Heart left ventricle (tissue), 13 donors: Measurements from ENCODE around the gene ERMARD.

Experiments used
- POLR2A ChIP-seq, 2 donors: fragments of 450-650 bp; IDR thresholded peaks; one replicate each; pipeline ENCODE4 v1.6.1; 2017; ENCODE audit warnings: antibody characterized with exemption in 2 of 2, mild to moderate bottlenecking in 2 of 2, moderate library complexity in 2 of 2
- TF ChIP-seq, protein P1 (sequence below), 12 donors: fragments of 200-600 bp; sonication (generic) in 4 of 12; IDR thresholded peaks; one replicate each; pipeline versions ENCODE4 v1.5.0 to v1.8.0; 2018 to 2022; ENCODE audit warnings: antibody characterized with exemption in 12 of 12, mild to moderate bottlenecking in 5 of 12
- donor health status: ischemic (EF 13 %, LVEDD 7.1; RV severe dilation, severe dysfunction).
- donor health status: DM: no; HTN: yes; CAD: no.
- donor health status: DM: no; HTN: no; CAD: no.
- donor health status: ischemic (EF 25% LVEDD 6.9; RV normal size, moderate dysfunction).
- donor health status: ischemic (EF 25% LVEDD 5.7; RV mildly dilated, moderate dysfunction).
- donor health status: ischemic (EF 35%, LVEDD 5.7; RV mildly dilated, moderate dysfunction).
- donor health status: nonischemic (EF 11% LVEDD 7.7; RV severe dilation, severe dysfunction).
- donor health status: DM: yes; HTN: yes; CAD: no.
- donor health status: PGD.
- donor health status: ischemic (EF 29% LVEDD 5.4; RV normal size, mild dysfunction).
- donor health status: nonischemic (EF 23%, LVEDD 6.1; RV moderate dilation, normal function).

DNA sequence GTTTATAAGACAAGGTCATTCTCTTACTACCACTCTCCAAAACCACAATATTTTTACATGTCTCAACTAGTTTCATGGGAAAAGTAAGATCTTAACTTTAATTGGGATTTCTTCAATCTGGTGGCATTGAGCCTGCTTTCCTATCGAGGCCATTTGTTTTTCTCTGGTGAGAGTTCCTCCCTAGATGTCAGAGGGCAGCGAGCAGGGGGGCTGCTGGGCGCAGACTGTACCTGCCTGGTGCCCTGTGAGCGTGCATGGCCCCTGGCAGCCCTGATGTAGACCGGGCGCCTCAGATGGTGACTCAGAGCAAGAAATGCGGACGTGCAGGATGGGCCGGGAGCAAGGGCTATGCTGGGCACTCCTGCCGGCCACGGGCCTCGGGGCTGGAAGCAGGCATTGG is 27.2 kb downstream of the ERMARD start:
- TF ChIP-seq POLR2A (IDR thresholded peaks at IDR 0.05): no peak
- TF ChIP-seq, protein P1, sequence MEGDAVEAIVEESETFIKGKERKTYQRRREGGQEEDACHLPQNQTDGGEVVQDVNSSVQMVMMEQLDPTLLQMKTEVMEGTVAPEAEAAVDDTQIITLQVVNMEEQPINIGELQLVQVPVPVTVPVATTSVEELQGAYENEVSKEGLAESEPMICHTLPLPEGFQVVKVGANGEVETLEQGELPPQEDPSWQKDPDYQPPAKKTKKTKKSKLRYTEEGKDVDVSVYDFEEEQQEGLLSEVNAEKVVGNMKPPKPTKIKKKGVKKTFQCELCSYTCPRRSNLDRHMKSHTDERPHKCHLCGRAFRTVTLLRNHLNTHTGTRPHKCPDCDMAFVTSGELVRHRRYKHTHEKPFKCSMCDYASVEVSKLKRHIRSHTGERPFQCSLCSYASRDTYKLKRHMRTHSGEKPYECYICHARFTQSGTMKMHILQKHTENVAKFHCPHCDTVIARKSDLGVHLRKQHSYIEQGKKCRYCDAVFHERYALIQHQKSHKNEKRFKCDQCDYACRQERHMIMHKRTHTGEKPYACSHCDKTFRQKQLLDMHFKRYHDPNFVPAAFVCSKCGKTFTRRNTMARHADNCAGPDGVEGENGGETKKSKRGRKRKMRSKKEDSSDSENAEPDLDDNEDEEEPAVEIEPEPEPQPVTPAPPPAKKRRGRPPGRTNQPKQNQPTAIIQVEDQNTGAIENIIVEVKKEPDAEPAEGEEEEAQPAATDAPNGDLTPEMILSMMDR (IDR thresholded peaks at IDR 0.05): no peak
